Measurements from ENCODE around the gene OR51A4. TPM values are rescaled to one million over a fixed set of nuclear protein-coding genes. Genes with fewer than 3 reads are reported as not detected.

Gene OR51A4
- total RNA-seq, result not detected
- polyA plus RNA-seq, result not detected

GRCh38 chr11:4947505-4947904, at the start of gene OR51A4:
Gene OR51A4 (minus strand): TSS chr11:4947605. CDS start chr11:4947100, 505 bp downstream.
- H3K27me3 ChIP-seq (ENCODE audit: control insufficient read depth in 4 of 4, insufficient read depth in 4 of 4, low read length in 3 of 4), result peaks cover 0 to 5% (median 0%) of the 10 kb centered on the region in 4 donors
- H3K27ac ChIP-seq (ENCODE audit: low read depth in 1 of 2, low read length in 2 of 2), result no peak within 1 kb of the TSS
- no peaks in the 10 kb centered on the region for H3K36me3 ChIP-seq (ENCODE audit: control insufficient read depth in 4 of 4, insufficient read depth in 3 of 4, low read depth in 1 of 4, low read length in 3 of 4)
- TF ChIP-seq HNF4G (IDR thresholded peaks at IDR 0.05), result no peak
- TF ChIP-seq FOXA1 (IDR thresholded peaks at IDR 0.05), result no peak
- no peak for TF ChIP-seq RAD21 (IDR thresholded peaks at IDR 0.05)
- TF ChIP-seq EGR1 (IDR thresholded peaks at IDR 0.05; ENCODE audit: low read depth in 2 of 2), result no peak
- no peak for TF ChIP-seq YY1 (IDR thresholded peaks at IDR 0.05)
- no peak for TF ChIP-seq FOXA2 (IDR thresholded peaks at IDR 0.05)
- TF ChIP-seq NR2F2 (IDR thresholded peaks at IDR 0.05), result no peak
- no peak for TF ChIP-seq GABPA (IDR thresholded peaks at IDR 0.05 in 1 of 2, conservative IDR thresholded peaks at IDR 0.05 in 1 of 2)
- H3K9ac ChIP-seq (ENCODE audit: low read depth in 1 of 2, low read length in 2 of 2), result no peak within 1 kb of the TSS
- H3K4me1 ChIP-seq (ENCODE audit: control insufficient read depth in 4 of 4, insufficient read depth in 4 of 4, low read length in 3 of 4), result no peaks in the 10 kb centered on the region
- DNase-seq (ENCODE audit: low spot score), result no peak
- no peak within 1 kb of the TSS for H3K4me3 ChIP-seq (ENCODE audit: low read depth in 1 of 3, low read length in 3 of 3)
- H3K9me3 ChIP-seq (ENCODE audit: control insufficient read depth in 4 of 4, low read length in 3 of 4), result no peaks in the 10 kb centered on the region

GRCh38 chr11:4994551-4994950, 47.1 kb upstream of the OR51A4 start, which contains the start of gene OR51L1:
Gene OR51L1 (plus strand): TSS chr11:4994851. CDS start chr11:4998983, 4,132 bp downstream.
- no peak within 1 kb of the TSS for H3K4me3 ChIP-seq (ENCODE audit: low read depth in 1 of 3, low read length in 3 of 3)
- no peak within 1 kb of the TSS for H3K9ac ChIP-seq (ENCODE audit: low read depth in 1 of 2, low read length in 2 of 2)
- H3K36me3 ChIP-seq (ENCODE audit: control insufficient read depth in 4 of 4, insufficient read depth in 3 of 4, low read depth in 1 of 4, low read length in 3 of 4), result no peaks in the 10 kb centered on the region
- no peak for TF ChIP-seq ZBTB33 (IDR thresholded peaks at IDR 0.05)
- TF ChIP-seq CTCF (IDR thresholded peaks at IDR 0.05; ENCODE audit: low read depth, low read length, missing input control), result no peak
- TF ChIP-seq HNF4G (IDR thresholded peaks at IDR 0.05), result no peak
- TF ChIP-seq RXRA (IDR thresholded peaks at IDR 0.05), result no peak
- TF ChIP-seq SP1 (IDR thresholded peaks at IDR 0.05), result no peak
- no peak for TF ChIP-seq EGR1 (IDR thresholded peaks at IDR 0.05; ENCODE audit: low read depth in 2 of 2)
- TF ChIP-seq GABPA (IDR thresholded peaks at IDR 0.05 in 1 of 2, conservative IDR thresholded peaks at IDR 0.05 in 1 of 2), result no peak
- no peak for TF ChIP-seq NR2F2 (IDR thresholded peaks at IDR 0.05)
- no peak for TF ChIP-seq YY1 (IDR thresholded peaks at IDR 0.05)
- TF ChIP-seq HNF4A (conservative IDR thresholded peaks at IDR 0.05), result no peak
- TF ChIP-seq ATF3 (IDR thresholded peaks at IDR 0.05), result no peak
- no peak for TF ChIP-seq JUND (IDR thresholded peaks at IDR 0.05)
- no peak for TF ChIP-seq FOXA2 (IDR thresholded peaks at IDR 0.05)
- no peak for TF ChIP-seq TAF1 (conservative IDR thresholded peaks at IDR 0.05)
- TF ChIP-seq RAD21 (IDR thresholded peaks at IDR 0.05), result no peak
- no peak for TF ChIP-seq MAX (IDR thresholded peaks at IDR 0.05)
- TF ChIP-seq REST (IDR thresholded peaks at IDR 0.05), result no peak
- no peak for TF ChIP-seq FOXA1 (IDR thresholded peaks at IDR 0.05)
- H3K27ac ChIP-seq (ENCODE audit: low read depth in 1 of 2, low read length in 2 of 2), result no peak within 1 kb of the TSS
- WGBS, result 75% methylated on average over 2 of the region's 2 CpGs
- H3K4me1 ChIP-seq (ENCODE audit: control insufficient read depth in 4 of 4, insufficient read depth in 4 of 4, low read length in 3 of 4), result no peaks in the 10 kb centered on the region
- peaks cover 0 to 2% (median under 1%) of the 10 kb centered on the region in 4 donors for H3K27me3 ChIP-seq (ENCODE audit: control insufficient read depth in 4 of 4, insufficient read depth in 4 of 4, low read length in 3 of 4)
- no peaks in the 10 kb centered on the region for H3K9me3 ChIP-seq (ENCODE audit: control insufficient read depth in 4 of 4, low read length in 3 of 4)
- no peak for DNase-seq (ENCODE audit: low spot score)

Measured in liver (tissue), 9 donors.